GM15510 (cell line): ENCODE data around the gene PTBP1.

Experiments used
- POLR2A ChIP-seq: IDR thresholded peaks from 3 replicates; pipeline ENCODE4 v1.6.1; 2011; ENCODE audit warnings: borderline replicate concordance; ENCODE audit not compliant: insufficient read length; ENCODE audit errors: extremely low read depth

The PTBP1 gene

GRCh38 chr19:821825-822503 lies 24.7 kb downstream of the PTBP1 start, which contains the start of gene PLPPR3:
Gene PLPPR3, minus strand, starts transcription at chr19:821955. Its CDS starts 396 bp downstream, at chr19:821559.
- no peak for TF ChIP-seq POLR2A

GRCh38 chr19:823565-824121 lies 26.4 kb downstream of the PTBP1 start:
- no peak for TF ChIP-seq POLR2A

GRCh38 chr19:824885-825284 lies 27.6 kb downstream of the PTBP1 start:
- TF ChIP-seq POLR2A = no peak

GRCh38 chr19:825897-826644 lies 28.8 kb downstream of the PTBP1 start:
- TF ChIP-seq POLR2A = no peak

- TF ChIP-seq POLR2A = no peak
These were observed 30.1 kb downstream of the PTBP1 start for GRCh38 chr19:827314-827709.

- TF ChIP-seq POLR2A = no peak
These were observed 30.6 kb downstream of the PTBP1 start, which contains the start of gene AZU1 for GRCh38 chr19:827710-828321. Gene AZU1, plus strand, starts transcription at chr19:827837. Its CDS starts 10 bp downstream, at chr19:827847.

GRCh38 chr19:829129-829758 lies 32.0 kb downstream of the PTBP1 start:
- TF ChIP-seq POLR2A = no peak

- no peak for TF ChIP-seq POLR2A
These were observed 34.4 kb downstream of the PTBP1 start for GRCh38 chr19:831407-832369.

- TF ChIP-seq POLR2A = no peak
These were observed 37.0 kb downstream of the PTBP1 start for GRCh38 chr19:834216-834615.

- no peak for TF ChIP-seq POLR2A
These were observed 38.1 kb downstream of the PTBP1 start for GRCh38 chr19:835210-835810.

- TF ChIP-seq POLR2A = no peak
These were observed 43.4 kb downstream of the PTBP1 start, which contains the start of gene PRTN3 for GRCh38 chr19:840519-841206. Gene PRTN3, plus strand, starts transcription at chr19:840999. Its CDS starts 10 bp downstream, at chr19:841009.

GRCh38 chr19:843180-843835 lies 46.1 kb downstream of the PTBP1 start:
- TF ChIP-seq POLR2A = no peak
